C4-2B (cell line): ENCODE data around the gene KHDC1.
"Not testable (repeated sequence)": the region's sequence is repeated elsewhere in the genome, so short reads cannot be mapped to it uniquely, and the experiment has no call there.

Source experiments
- CTCF ChIP-seq: fragments of 450-650 bp; conservative IDR thresholded peaks from 2 replicates; pipeline ENCODE4 v1.5.1; 2017; ENCODE audit warnings: mild to moderate bottlenecking
- ZFX ChIP-seq: fragments of 450-650 bp; IDR thresholded peaks from 2 replicates; pipeline ENCODE4 v1.6.1; 2017

- not testable (repeated sequence) for TF ChIP-seq CTCF, ZFX
Measured at GRCh38 chr6:73268896-73269295, 5.9 kb upstream of the KHDC1 start.
